GM10847 (cell line): ENCODE results near the gene CSRNP3.

Experiments
- POLR2A ChIP-seq: IDR thresholded peaks from 2 replicates; pipeline ENCODE4 v1.6.1; 2011; ENCODE audit not compliant: insufficient read length; ENCODE audit errors: extremely low read depth

Gene CSRNP3, protein sequence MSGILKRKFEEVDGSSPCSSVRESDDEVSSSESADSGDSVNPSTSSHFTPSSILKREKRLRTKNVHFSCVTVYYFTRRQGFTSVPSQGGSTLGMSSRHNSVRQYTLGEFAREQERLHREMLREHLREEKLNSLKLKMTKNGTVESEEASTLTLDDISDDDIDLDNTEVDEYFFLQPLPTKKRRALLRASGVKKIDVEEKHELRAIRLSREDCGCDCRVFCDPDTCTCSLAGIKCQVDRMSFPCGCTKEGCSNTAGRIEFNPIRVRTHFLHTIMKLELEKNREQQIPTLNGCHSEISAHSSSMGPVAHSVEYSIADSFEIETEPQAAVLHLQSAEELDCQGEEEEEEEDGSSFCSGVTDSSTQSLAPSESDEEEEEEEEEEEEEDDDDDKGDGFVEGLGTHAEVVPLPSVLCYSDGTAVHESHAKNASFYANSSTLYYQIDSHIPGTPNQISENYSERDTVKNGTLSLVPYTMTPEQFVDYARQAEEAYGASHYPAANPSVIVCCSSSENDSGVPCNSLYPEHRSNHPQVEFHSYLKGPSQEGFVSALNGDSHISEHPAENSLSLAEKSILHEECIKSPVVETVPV

DNA sequence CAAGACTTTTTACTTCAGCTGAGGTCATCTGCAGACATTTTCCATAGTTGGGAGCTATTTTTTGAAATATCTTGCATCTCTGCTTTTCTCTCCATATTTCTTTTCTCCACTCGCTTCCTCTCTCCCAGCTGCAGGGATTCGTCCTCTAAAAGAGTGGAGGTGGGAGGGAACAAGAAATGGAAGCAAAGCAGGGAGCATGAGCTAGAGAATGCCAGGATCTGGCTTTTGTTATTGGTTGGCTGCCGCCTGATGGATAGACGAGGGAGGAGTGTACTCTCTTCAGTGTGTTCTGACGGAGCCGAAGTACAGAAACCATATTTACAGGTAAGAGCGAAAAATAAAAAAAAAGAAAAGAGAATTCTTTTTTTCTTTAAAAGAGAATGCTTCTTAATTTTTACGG is at the start of gene CSRNP3:
Gene CSRNP3, plus strand, starts transcription at position 282 of the 400 bp plus-strand sequence. CDS start 125,368 bp downstream, outside the sequence.
- no peak for TF ChIP-seq POLR2A

DNA sequence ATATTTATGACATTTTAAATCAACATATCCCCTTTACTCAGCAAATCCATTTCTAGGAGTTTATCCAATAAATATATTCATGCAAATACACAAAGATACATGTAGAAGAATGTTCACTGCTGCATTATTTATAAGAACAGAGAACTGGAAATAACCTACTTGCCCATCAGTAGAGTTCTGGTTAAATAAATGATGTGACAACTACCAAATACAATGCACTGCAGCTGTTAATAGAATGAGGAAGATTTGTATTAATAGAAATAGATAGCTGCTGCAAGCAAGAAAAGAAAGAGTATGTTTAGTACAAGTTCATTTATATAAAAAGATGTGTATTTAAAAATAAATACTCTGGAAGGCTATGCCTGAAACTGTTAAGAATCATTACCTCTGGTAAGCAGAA is 49.3 kb upstream of the CSRNP3 start:
- TF ChIP-seq POLR2A = no peak

DNA sequence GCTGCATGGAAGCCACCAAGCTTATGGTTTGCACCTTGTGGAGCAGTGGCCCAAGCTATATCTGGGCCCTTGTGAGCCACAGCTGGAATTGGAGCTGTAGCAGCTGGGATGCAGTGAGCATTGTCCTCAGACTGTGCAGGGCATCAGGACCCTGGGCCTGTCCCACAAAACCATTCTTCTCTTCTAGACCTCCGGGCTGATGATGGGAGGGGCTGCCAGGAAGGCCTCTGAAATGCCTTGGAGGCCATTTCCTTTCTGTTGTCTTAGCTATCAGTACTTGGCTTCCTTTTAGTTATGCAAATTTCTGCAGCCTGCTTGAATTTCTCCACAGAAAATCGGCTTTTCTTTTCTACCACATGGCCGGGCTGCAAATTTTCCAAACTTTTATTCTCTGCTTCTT is 46.4 kb upstream of the CSRNP3 start:
- no peak for TF ChIP-seq POLR2A

DNA sequence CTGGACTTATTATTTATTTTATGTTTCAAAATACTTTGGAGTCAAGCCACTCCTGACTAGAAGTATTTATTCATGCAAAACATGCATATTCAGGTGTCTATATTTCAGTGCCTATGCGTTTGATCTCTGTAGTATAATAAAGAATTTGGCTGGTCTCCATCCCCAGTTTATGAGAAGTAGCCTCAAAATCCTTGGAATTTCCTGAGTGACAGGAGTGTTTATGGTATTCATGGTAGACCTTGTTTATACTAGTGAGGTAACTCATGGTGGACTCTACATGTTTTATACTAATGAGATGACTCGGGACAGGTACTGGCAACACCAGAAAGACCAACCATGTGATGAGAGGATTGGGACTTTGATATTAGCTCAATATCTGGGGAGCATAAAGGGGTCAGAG is 43.9 kb upstream of the CSRNP3 start:
- TF ChIP-seq POLR2A = no peak

DNA sequence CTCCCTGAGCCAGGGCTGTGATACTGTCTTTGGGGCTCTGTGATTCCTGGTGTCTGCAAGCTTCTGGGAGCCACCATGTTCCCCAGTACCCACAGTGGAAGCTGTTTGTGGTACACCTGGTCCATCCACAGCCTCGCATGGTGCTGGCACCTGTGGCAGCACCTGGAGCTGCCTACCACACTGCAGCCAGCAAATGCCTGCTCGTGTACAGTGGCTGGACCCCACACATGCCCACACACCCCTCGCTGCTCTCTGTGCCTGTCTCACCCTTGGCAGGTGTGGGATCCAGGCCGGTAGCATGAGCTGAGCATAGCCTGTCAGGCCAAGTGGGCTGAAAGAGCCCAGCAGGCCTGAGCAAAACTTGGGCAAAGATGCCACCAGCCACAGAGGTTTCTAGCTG is 41.8 kb upstream of the CSRNP3 start:
- TF ChIP-seq POLR2A = no peak

DNA sequence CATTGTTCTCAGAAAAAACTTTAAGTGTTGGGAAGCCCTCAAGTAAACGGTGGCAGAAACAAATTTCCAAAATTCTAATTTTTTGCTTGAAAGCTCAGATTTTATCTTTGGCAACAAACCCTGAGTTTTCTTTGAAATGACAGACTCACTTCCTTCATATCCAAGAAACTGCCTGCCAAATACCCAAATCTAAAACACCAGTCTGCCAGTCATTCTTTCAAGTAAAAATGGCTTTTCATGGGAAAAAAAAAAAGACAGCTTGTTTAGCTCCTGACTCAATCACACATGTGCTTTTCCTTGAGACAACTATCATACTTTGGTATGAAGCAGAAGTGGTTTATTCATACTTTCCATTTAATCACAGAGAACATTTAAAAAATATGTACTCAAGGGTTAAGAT is 40.6 kb upstream of the CSRNP3 start:
- TF ChIP-seq POLR2A = no peak

DNA sequence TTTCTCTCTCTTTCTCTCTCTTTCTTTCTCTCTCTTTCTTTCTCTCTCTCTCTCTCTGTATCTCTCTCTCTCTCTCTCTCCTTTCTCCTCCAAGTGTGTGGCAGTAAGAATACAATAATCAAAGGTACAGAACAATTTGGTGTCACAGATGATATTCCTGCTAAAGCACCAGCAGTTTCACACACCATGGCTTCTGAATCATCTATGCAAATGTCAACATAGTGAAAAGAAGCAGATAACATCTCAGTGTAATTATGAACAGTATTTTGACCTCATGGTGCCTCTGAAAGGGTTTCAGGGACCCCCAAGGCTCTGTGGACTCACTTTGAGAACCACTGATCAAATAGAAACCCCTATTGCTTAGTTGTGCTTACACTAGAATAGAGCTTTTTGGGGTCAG is 38.5 kb upstream of the CSRNP3 start:
- TF ChIP-seq POLR2A = no peak

DNA sequence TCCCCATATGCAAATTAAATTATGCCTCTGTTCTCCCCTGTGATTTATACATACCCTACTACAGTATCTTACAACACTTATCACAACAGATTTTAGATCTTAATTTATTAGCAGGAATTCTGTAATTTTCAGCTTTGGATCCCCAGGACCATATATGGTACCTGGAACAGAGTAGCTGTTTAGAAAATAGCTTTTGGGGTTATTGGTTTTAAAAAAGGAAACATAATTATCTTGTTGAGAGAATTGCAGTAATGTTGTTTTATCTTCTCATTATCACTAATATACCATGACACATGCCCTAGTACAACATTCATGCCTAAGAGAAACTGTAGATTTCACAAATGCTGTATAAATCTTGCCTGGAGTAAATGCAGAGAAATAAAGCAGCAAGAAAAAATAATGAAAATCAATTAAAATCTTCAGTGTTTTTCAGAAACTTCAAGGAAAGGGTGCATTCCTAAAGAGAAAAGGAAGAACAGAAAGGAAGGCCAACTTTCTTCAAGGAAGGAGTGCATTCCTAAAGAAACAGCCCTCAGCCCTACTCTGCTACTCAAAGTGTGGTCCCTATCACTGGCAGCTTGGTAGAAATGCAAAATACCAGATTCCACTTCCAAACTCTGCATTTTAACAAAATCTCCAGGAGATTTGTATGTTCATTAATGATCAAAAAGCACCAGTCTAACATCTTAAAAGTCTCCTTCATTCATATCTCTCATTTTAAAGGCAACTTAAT is 37.1 kb upstream of the CSRNP3 start:
- no peak for TF ChIP-seq POLR2A

DNA sequence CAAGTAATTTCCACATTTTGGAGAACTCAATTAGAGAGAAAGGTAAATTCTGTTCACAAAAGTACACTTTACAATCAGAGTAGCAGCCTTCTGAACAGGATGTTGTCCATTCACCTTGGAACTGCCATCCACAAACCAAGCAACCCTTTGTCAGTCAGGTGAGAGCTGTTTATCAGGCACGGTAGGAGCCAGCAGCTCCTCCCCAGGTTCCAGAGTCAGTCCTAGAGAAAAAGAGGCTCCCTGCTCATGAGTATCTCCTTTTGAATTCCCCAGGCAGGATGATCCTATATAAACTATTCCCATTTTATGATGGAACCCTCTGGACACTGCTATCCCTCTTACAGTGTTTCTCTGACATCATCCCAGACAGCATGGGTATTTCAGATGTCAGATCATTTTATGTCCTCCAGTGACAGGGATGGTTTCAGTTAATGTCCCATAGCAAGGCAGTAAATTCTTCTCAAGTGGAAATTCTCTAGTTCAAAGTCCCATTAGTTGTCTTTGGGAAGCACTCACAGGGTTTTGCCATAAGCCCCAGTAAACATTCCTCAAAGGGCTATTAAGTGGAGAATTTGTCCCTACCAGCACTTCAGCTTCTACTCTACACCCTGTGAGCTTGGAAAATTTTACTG is 34.5 kb upstream of the CSRNP3 start:
- no peak for TF ChIP-seq POLR2A

DNA sequence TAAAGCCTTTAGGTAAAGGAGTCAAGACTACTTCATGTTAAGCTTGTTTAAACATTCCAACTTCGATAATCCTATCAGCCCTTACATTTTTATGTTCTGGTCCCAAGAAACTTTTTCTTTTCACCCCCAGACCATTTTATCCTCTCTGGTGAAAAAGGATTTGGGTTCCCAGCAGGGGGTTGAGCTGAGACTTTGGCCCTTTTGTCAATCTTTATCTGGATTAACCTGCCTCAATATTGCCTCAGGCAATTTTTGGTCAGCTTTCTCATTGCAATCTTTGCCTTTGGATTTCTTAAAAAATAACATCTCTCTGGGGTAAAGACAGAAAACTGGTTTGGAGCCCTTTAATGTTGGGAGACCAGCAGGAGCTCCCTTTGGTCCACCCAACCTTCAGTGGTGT is 33.9 kb upstream of the CSRNP3 start:
- no peak for TF ChIP-seq POLR2A

DNA sequence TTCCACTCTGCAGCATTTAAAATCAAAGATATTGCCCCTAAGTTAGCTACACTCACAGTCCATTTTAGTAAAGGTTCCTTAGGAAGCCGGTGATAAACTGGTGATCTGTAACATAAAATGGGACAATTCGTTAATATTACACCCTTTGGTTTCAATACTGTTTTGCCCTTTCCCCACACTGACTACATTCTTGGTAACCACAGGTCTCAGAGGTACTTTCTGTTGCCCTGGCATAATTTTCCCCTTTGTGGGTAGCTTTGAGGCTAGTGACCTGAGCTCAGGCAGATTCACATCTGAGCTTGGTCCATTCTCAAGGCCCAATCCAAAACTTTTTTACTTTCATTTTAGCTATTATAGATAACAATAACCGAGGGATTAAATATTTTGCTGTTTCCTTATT is 32.9 kb upstream of the CSRNP3 start:
- TF ChIP-seq POLR2A = no peak

DNA sequence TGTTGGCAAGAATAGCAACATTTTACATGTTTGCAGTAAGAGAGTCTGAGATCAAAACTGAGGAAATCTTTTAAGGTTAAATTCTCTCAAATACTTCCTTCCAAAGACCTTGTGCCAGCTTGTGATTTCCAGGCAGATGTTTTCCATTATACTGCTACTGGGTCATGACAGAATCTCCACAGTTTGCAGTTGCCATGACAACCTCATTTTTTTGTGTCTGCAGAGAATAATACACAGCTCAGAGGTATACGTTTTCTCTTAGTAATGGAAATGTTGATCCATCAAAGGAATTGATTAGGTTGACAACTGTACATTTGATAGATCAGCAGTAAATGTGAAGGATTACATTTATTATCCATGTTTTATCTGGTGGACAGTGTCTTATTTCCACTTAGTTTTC is 29.1 kb upstream of the CSRNP3 start:
- TF ChIP-seq POLR2A = no peak

DNA sequence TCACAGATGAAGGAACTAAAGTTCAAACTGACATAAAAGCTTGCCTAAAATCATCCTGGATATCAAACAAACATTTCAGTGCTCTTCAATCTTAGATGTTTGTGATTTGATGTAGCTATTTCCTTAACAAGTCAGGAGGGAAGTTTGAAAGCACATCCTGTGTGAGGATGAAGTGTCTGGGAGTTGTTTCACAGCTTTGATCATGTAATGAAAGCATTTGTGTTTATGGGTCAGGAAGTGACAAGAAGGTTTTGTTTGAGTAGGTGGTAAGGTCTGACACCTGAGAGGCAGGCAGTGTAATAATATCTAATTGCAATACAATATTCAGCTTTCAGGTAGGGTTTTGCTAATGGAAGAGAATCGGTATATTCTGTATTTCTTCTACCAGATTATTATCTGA is 26.0 kb upstream of the CSRNP3 start:
- TF ChIP-seq POLR2A = no peak

DNA sequence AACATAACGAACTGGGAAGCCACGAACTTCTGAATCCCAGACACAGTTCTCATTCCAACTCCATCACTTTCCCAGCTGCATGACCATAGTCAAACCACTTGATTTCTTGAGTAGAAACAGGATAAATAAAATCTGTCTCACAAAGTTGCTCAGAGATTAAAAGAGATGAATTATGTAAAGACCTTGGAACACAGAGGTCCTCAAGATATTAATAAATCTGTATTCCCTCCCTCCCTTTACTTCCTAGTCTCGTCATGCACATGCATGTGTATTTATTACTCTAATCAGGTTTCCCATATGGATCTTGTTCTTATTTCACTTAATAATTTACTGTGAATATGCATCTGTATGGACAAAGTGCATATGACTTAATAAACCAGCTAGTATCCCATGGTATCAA is 21.1 kb upstream of the CSRNP3 start:
- no peak for TF ChIP-seq POLR2A

DNA sequence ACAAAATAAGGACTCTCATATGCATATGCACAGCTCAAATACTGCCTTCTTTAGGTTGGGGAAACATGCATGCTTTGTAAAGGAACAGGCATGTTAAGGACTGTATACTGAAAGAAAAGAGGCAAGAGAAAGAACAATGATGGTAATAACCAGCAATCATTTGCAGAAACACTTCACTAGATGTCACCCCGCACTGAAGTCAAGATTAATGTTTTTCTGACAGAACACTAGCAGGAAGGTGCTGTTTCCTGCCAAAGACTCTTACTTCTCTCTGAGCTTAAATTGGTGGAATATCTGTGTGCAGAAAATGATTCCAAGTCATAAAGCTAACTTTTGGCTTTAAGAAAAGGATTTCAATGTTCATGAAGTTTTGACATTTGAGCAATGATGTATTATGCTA is 19.3 kb upstream of the CSRNP3 start:
- no peak for TF ChIP-seq POLR2A

DNA sequence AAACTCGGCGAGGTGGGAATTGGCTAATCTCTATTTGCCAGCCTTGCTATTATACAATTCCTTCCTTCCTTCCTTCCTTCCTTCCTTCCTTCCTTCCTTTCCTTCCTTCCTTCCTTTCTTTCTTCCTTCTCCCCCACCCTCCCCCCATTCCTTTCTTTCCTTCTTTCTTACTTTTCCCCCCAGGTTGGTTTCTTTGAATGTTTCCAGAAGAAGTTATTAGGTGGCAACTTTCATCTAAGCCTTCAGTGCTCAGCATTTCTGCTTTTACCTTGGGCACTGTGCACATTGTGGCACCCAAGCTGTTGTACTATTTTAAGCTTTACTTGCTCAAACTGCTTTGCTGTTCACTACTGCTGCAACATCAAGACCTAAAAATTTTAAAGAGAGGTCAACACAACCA is 17.2 kb upstream of the CSRNP3 start:
- TF ChIP-seq POLR2A = no peak
